Frontal cortex (tissue), 4 donors: ENCODE measurements around the gene REXO1. TPM values are rescaled to one million over a fixed set of nuclear protein-coding genes. Genes with fewer than 3 reads are reported as not detected.

Source experiments
- DNase-seq, 2 donors: peaks; one replicate each; pipeline ENCODE4 v3.0.0; 2012; ENCODE audit warnings: low spot score in 2 of 2
- FAIRE-seq: peaks from 2 replicates; lab custom pipeline; 2012; peaks lifted over from hg19 to GRCh38; lab: Jason Lieb, UNC
- total RNA-seq: library from RNA; depleted of rRNA; stranded (reverse); fragments of >200 nt; gene quantifications from one replicate; pipeline ENCODE4 v1.2.3, GENCODE V29; 2014
- donor health status: control.
- donor health status: control.
- donor health status: control.

The REXO1 gene
- total RNA-seq, 1 donor from 2014 or later = 5.3 TPM

DNA sequence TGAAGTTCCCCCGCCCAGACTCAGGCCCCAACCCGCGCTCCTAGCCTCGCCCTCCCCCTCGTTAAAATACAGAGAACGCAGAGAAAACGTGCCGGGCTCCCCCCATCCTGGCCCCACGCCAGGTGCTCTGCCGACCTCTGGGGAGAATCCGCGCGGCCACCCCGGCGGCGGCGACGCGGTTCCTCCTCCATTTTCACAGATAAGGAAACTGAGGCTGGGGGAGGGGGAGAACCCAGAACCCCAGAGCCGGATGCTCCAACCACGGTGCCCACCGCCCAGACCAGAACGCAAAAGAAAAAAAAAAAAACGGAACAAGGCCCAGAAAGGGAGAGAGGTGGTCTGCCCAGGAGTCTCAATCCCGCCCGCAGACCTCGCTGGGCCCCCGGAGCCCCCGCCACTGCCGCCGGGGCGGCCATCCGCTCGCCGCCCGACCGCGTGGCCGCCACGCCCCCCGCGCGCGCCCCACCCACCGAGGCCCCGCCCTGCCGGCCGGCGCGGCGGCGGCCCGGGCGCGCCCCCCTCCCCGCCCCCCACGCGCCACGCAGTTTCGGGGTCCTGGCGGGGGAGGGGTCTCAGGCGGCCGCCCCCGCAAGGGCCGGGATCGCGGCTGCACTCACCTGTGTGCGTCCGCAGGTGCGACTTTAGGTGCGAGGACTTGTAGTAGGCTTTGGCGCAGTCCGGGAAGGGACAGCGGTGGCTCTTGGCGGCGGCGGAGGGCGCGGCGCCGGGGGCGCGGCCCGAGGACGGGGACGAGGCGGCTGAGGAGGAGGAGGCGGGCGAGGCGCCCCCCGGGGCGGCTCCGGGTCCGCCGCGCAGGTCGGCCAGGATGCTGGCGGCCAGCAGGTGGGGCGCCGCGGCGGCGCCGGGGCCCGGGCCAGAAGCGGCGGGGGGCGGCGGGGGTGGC is 14.4 kb upstream of the REXO1 start:
- FAIRE-seq (no peak), DNase-seq (no peak)

DNA sequence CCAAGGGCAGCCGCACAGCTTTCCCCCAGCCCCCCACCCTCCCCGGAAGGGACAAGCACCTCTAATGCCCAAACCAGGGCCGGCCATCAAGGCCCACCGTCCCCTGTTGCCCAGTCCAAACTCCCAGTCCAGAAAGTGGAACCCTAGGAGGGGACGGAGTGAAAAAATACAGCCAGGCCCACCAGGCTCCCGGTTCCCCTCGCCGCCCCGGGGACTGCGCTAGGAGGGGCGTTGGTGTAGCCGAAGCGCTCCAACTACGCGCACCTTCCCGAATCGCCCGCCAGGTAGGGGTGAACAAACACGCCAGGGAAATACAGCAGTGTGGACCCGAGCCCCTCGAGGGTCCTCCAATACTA is 13.8 kb upstream of the REXO1 start:
- DNase-seq (no peak), FAIRE-seq (no peak)

DNA sequence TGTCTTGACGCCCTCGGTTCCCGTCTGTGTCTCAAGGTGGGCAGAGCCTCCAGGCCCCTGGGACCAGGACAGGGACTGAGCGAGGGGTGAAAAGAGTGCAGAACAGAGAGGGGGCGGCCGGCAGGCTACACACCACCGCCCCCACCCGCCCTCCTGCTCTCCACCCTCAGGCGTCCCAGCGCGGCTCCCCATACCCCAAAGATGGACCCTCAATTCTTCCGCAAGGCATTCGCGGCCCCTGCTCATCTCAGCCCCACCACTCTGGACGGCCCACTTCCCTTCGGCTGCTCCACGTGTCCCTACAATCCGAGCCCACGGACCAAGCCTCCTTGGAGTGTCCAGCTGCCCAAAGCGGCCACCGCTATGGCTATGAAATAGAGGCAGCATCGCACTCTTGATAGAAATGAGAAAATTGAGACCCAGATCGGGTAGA is 13.3 kb upstream of the REXO1 start:
- no peak for FAIRE-seq
- no peak for DNase-seq

DNA sequence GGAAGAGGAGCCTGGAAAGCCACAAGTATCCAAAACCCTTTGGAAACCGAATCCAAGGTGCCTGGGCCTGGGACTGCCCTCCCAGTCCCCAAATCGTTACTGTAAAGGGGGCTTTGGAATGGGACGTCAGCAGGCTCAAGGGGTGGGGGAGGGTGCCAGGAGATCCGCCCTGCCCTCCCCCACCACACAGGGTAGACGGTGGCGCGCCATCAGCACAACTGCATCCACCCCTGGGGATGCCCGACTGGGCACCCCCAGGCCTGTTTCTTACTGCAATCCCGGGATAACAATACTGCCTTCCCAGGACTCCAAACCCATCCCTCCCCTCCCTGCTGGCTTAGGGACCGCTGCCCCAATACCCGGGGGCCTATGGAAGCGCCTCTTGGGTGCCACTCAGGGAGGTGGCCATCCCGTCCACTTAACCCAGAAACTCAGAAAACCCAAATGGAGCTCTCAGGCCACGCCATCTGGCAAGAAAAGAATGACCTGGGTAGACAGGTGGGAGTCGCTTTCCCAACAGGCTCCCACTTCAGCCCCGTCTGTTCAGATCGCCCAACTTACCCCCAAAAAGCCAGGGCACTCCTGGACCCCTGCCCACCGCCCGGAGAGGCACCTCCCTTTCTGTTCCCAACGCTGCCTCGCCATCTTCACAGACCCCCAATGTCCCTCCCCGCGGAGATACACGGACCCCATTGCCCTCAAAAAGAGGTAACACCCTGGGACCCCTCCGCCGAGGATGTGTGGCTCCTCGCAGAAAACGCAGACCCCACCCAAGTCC is 12.7 kb upstream of the REXO1 start:
- FAIRE-seq (no peak), DNase-seq (no peak)

DNA sequence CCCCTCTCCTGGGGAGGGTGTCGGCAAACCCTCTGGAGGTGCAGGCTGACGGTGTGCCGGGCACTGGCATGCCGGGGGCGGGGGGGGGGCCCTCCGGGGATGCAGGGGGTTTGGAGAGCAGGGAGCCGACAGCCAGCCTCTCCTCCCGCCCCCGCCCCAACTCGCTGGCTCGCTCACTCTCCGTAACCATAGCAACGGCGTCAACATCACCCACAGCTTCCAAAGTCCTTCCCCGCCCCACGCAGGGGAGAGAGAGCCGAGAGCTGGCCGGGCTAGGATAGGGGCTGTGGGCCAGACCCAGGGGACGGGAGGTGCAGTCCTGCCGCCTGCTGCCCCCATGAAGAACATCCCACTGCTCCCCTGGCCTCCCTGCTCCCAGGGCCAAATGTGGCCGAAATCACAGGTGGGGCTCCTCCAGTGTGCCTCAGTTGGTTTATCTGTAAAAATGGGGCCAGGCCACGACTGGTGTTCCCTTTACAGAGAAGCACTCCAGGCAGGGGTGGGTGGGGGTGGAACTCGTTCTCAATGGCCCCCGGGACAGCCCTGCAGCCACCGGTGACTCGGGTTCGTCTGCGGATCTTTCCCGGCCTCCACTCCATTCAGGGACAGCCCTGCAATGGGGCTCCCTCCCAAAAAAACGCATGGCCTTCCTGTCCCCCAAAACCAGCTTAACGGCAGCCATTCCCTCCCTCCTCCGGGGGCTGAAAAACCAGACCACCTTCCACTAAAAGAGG is 11.9 kb upstream of the REXO1 start:
- FAIRE-seq (no peak), DNase-seq (peak in 1 of 2 donors; percentile 80)

DNA sequence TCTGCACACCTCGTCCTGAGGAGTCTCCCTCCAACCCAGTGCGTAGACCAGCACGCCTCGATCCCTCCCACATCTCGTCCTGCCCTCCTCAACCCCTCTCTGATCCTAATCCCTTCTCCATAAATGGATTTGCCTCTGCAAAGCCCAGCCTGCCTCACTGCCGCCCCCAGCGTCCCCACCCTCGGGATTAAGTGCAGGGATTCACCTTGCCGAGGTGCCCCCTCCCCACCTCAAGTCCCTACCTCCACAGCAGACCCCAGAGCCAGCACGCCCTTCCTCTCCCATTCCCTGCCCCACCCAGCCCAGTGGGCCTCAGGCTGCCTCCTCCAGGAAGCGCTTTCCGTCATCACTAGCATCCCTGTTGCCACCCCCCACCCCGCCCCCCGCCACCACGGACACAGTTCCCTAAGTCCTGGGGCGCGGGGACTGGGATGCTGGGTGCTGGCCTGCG is 11.1 kb upstream of the REXO1 start:
- DNase-seq (no peak), FAIRE-seq (no peak)

DNA sequence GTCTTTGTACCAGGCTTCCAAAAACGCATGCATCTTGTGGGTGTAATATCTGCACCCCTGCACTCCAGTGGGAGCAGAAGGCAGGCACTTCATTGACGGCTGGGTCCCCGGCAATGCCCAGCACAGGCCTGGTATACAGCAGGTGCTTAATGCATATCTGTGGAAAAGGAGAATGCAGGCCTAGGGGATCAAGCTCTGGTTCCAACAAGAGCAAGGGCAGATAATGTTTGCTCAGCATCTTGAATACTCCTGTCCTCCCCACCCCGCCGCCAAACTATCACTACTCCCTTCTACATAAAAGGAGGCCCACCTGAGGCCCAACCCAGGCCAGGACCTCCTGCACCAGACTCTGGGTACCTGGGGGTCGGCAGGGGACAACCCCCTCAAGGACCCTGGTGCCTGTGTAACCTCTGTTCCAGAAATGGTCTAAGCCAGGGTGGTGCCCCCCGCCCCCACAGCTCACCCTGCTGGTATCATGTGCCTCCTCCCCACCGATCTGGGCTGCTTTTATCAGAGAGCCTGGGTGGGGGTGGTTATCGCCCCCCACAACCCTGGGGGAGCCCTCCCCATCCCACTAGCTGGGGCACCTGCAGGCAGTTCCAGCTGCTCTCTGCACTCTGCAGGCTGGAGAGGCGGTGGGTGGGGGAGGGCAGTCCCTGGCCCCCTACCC is 10.3 kb upstream of the REXO1 start:
- no peak for FAIRE-seq
- DNase-seq = no peak

DNA sequence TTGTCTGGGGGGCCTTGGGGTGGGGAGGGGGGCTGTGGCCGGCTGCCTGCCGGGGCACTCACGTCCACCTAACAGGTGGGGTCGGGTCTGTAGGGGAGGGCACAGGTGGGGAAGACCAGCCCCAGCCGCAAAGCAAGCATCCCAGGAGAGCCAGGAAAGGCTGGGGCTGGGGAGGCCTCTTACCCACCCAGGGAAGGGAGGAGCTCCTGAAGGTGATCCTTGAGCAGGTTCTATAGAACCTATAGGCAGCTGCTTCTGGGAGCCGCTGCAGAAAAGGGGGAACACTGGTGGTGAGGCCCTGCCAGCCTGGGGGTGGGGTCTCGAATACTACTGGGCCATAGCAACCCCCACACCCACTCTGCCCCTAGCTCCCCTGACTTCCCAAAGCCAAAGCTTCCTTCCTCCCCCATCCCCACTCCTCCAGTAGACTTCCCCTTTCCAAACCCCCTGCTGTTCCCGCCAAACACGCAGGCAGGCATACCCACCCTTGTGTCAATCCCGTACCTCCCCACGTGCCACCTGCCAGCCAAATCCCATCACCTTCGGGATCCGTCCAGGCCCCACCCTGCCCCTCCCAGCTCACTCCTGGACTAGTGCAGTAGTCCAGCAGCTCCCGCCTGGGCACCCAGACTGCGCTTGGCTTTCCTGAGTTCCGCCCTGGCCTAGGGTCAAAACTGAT is 9.5 kb upstream of the REXO1 start:
- FAIRE-seq (no peak), DNase-seq (no peak)

DNA sequence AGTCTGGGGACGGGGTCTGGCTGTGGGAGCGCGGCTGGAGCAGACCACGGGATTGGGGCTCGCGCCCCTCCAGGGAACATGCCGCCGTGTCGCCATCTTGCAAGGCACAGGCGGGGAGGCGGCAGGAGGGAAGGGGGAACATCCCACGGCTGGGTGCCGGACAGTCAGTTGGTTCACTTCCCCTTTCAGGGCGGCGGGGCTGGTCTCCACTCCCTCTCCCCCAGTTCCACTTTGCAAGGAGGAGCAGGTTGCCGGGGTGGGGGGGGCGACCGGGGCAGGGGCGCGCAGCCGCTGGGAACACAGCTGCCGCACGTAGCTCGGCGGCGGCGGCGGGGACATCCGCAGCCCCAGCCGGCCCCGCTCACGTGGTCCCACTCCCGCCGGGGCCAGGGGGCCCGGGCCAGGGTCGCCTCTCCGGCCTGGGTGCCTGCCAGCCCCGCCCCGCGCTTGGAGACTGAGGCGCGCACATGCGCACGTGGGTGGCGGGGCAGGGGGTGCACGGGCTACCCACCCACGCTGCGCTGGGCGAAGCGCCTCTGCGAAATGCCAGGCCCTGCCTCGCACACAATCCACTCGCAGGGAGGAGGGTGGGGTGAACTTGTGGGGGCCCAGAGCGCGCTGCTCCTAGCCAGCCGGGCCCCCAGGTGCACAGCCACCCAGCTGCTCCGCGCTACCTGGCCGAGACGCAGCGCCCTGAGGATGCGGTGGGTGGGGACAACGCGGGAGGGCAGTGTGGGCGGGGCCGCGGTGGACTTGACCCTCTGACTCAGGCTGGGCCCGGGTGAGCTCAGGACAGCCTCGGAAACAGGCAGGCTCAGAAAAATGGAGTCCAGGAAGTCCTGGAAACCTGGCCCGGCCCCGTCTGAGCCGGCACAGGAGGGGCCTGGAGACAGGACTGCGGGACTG is 8.7 kb upstream of the REXO1 start:
- peak; percentile 74 to 83 for DNase-seq
- FAIRE-seq = no peak

DNA sequence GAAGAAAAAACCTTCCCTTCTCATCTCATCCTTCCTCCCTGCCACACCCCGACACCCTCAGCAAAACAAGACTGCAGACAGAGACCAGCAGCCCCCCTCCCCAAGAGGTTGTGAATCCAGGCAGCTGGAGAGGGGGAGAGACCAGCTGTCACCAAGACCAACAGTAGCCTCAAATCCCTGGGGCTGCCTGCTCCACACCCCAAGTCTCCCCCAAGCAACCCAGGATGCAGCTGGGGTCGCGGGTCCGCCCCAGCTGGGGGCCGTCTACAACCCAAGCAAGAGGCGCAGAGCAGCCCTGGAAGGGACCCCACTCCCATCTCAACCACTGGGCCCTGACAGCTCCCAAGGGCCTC is 8.0 kb upstream of the REXO1 start:
- no peak for FAIRE-seq
- no peak for DNase-seq

DNA sequence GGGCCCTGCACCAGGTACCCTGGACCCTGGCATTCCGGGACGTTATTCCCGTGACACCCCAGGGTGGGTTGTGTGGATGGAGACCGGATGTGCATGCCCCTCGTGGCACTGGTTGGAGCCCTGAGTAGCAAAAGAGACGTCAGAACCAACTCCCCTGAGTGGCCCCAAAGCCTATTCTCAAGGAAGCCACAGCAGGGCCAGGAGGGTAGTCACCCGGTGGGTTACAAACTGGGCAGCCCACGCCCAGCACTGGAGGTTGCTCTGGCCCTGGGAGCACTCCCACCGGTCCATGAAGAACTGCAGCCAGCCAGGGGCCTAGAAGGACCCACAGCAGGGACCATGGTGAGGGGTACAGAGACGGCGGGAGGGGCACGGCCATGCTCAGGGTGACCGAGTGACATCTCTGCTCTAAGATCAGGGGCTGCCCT is 7.6 kb upstream of the REXO1 start:
- FAIRE-seq (no peak), DNase-seq (no peak)

DNA sequence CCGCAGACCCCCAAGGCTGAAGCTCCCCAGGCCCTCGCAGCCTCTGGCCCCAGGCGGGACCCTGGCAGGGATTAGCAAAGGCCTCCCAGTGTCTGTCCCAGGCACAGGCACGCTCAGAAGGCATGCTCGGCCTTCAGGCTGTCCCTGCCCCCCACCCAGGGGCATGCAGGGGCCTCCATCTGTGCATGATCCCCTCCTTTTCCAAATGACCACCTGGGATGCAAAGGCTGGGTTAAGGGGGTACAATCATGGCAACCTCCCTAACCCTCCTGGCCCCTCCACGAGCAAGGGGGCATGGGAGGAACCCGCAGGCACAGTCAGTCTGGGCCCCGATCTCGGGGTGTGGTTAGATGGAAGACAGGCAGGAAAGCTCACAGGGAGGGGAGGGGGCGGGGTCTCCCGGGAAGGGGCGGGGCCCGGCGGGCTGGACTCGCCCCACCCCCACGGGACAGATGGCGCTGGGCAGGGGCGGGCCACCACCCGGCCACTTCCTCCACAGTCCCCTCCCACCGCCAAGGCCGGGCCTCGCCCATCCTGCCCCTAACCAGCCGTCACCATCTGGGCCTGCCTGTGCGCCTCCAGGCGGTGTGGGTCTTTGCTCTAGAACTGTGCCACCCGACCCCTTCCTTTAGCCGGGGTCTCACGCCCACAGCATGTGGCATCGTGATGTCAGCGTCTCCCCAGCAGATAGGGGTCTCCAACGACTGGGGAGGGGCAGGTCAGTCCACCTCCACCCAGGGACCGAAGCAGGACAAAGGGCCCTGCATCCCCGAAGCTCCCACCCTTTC is 7.0 kb upstream of the REXO1 start:
- DNase-seq = peak; percentile 84 to 88
- FAIRE-seq = no peak

DNA sequence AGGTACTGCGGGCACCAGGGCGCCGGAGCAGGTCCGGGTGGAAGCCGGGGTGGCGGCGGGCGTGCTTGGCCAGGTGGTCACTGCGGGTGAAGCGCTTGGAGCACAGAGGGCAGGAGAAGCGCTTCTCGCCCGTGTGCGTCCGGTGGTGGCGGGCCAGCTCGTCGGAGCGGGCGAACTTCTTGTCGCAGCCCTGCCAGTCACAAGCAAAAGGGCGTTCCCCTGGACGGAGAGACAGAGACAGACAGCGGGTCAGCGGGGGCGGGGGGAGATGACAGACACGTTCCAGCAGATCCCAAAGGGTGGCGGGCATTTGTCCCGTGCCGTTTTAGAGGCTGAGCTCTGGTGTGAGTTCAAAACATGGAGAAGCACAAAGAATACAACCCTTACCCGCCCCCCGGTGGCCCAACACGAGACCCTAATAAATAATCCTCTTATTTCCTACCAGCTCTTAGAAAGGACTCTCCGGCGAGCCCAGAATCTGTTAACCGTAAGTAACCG is 6.3 kb upstream of the REXO1 start:
- no peak for FAIRE-seq
- no peak for DNase-seq

DNA sequence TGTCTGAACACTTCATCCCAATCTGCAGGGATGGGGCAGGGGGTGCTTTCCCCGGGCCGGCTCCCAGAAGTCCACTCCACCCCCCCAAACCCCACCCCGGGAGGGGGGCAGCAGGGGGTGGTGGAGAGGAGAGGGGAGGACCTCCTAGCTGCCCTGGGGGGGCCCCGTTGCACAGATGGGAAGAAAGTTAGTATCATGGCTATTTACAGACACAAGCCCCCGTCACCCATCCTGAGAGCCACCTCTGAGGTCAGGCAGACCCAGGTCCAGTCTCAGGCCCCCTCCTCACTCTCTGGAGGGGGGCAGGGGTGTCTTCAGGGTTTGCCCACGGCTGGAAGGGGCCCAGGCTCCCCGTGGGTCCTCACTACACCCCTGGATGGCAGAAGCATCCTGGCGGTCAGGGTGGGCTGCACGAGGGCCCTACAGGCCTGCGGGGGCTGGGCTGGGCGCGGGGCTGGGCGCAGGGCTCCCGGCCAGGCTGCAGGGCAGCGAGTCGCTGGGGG is 5.8 kb upstream of the REXO1 start:
- no peak for DNase-seq
- no peak for FAIRE-seq

DNA sequence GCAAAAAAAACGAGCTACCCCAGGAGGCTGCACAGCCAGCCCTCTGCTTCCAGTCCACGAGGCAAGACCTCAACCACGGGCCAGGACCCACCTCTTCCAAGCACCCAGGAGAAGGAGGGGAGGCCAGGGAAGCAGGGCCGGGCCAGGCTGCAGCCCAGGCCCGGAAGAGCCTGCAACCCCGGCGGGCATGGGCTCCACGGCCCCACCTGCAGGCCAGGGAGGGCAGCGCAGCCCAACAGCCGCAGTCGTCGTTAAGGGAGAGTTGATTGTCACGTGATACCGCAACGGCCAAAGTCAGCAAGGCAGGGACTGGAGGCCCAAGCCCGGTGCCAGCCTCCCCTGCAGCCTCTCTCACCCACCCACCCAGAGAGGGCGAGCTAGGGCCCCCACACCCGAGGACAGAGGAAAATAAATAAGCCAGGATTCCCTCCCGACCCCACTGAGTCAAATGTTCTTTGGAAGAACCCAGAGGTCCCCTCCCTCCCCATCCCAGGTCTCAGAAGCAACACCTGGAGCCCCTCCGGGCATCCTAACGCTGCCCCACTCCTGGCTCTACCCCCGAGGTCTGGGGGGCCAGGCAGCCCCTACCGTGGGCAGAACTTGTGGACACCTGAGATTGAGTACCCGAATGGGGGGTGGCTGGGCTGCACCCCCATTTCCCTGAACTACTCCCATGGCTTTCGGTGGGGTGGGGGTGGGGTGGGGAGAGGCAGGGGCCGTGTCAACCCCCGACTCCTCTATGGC is 5.2 kb upstream of the REXO1 start:
- FAIRE-seq = no peak

DNA sequence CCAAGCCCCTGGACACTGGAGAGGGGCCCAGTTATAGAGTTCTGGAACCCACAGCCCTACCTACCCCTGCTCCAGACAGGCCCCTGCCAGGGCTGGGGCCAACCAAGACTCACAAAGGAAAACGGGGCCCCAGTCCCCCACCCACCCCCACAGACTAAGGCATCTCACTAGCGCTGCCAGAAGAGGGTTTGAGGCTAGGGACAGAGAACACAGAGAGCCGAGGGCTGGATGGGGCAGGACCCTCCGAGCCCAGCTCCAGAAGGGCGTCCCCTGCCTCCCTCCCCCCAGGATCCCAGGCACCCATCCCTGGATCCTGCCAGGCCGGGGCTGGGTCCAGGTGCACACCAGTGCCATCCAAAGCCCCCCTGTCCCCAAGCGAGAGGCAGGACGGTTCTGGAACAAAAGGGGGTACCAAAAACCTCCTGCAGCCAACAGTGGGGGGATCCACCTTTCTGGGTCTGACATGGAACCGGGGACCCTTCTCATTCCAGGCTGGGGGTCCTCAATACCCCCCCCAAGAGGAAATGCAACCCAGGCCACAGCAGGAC is 4.4 kb upstream of the REXO1 start:
- DNase-seq = no peak
- FAIRE-seq = no peak

More for the DNA sequence above, 5.2 kb upstream of the REXO1 start:
- peak; percentile 76 to 79 for DNase-seq
